ENCODE data around the gene SLC35E4.

GRCh38 chr22:30643055-30643875 lies 7.7 kb downstream of the SLC35E4 start:
- TF ChIP-seq POLR2A (IDR thresholded peaks at IDR 0.05) (no peak), CTCF (IDR thresholded peaks at IDR 0.05) (no peak)

All from uterus (tissue), 2 donors.